Liver (tissue), 3 donors: ENCODE results near the gene SNRK.

Source experiments
- EGR1 ChIP-seq, 2 donors: IDR thresholded peaks; 2 replicates each; pipeline ENCODE4 v1.6.1; 2016 to 2018; ENCODE audit warnings: antibody characterized with exemption in 2 of 2, low read depth in 2 of 2
- JUND ChIP-seq, 2 donors: IDR thresholded peaks; 2 replicates each; pipeline ENCODE4 v1.6.1; 2016; ENCODE audit warnings: antibody characterized with exemption in 2 of 2
- RAD21 ChIP-seq, 2 donors: IDR thresholded peaks; 2 replicates each; pipeline ENCODE4 v1.6.1; 2016; ENCODE audit warnings: antibody characterized with exemption in 2 of 2, mild to moderate bottlenecking in 2 of 2
- SP1 ChIP-seq: IDR thresholded peaks from 2 replicates; pipeline ENCODE4 v1.6.1; 2018; ENCODE audit warnings: antibody characterized with exemption, mild to moderate bottlenecking
- TAF1 ChIP-seq: conservative IDR thresholded peaks from 2 replicates; pipeline ENCODE4 v1.6.1; 2016; ENCODE audit warnings: antibody characterized with exemption, mild to moderate bottlenecking
- TF ChIP-seq, protein P1 (sequence below): IDR thresholded peaks from 2 replicates; pipeline ENCODE4 v1.6.1; 2016; ENCODE audit warnings: antibody characterized with exemption, mild to moderate bottlenecking
- TF ChIP-seq, protein P2 (sequence below): fragments of 150-350 bp; IDR thresholded peaks from 2 replicates; pipeline ENCODE4 v1.5.1; 2017; ENCODE audit warnings: improper control_type of control experiment, low read depth, low read length; ENCODE audit not compliant: missing input control
- TF ChIP-seq, protein P3 (sequence below): IDR thresholded peaks from 2 replicates; pipeline ENCODE4 v1.6.1; 2016; ENCODE audit warnings: antibody characterized with exemption
- TF ChIP-seq, protein P4 (sequence below): IDR thresholded peaks from 2 replicates; pipeline ENCODE4 v1.6.1; 2016; ENCODE audit warnings: antibody characterized with exemption
- donor health status: healthy.
- donor health status: healthy.

DNA sequence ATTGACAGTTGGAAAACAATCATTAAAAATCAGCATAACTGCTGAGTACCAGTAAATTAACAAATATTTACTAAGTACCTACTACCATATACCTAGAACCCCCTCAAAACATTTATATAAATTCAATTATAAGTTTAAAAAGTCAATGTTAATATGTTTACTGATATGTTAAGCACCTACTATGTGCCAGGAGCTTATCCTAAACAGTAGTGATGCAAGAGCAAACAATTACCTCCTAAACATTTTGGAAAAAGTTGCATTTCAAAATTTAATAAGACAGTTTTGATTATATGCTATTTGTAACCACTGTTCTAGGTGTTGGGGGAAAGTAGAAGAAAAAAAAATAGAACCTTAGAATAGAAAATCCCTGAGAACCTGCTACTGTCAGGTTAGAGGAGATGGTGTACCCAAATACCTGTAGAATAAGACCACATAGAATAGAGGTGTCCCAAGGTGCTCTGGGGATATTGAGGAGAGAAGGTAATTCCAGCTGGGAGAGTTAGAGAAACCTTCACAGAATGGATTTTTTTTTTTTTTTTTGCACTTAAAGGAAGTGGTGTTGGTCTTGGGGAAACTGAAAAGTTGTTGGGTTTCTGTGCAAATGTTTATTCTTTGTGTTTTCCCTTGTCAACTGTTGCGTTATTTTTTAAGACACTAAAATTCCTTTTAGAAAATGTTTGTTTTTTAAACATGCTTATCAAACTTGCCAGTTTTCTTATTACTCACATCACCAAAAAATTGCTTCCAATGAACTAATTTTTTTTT lies 16.0 kb downstream of the SNRK start:
- TF ChIP-seq JUND (IDR thresholded peaks at IDR 0.05) (no peak), TAF1 (no peak), RAD21 (IDR thresholded peaks at IDR 0.05) (no peak), SP1 (no peak), EGR1 (IDR thresholded peaks at IDR 0.05; ENCODE audit: low read depth in 2 of 2) (no peak)
- TF ChIP-seq, protein P1, sequence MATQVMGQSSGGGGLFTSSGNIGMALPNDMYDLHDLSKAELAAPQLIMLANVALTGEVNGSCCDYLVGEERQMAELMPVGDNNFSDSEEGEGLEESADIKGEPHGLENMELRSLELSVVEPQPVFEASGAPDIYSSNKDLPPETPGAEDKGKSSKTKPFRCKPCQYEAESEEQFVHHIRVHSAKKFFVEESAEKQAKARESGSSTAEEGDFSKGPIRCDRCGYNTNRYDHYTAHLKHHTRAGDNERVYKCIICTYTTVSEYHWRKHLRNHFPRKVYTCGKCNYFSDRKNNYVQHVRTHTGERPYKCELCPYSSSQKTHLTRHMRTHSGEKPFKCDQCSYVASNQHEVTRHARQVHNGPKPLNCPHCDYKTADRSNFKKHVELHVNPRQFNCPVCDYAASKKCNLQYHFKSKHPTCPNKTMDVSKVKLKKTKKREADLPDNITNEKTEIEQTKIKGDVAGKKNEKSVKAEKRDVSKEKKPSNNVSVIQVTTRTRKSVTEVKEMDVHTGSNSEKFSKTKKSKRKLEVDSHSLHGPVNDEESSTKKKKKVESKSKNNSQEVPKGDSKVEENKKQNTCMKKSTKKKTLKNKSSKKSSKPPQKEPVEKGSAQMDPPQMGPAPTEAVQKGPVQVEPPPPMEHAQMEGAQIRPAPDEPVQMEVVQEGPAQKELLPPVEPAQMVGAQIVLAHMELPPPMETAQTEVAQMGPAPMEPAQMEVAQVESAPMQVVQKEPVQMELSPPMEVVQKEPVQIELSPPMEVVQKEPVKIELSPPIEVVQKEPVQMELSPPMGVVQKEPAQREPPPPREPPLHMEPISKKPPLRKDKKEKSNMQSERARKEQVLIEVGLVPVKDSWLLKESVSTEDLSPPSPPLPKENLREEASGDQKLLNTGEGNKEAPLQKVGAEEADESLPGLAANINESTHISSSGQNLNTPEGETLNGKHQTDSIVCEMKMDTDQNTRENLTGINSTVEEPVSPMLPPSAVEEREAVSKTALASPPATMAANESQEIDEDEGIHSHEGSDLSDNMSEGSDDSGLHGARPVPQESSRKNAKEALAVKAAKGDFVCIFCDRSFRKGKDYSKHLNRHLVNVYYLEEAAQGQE, result no peak
- TF ChIP-seq, protein P2, sequence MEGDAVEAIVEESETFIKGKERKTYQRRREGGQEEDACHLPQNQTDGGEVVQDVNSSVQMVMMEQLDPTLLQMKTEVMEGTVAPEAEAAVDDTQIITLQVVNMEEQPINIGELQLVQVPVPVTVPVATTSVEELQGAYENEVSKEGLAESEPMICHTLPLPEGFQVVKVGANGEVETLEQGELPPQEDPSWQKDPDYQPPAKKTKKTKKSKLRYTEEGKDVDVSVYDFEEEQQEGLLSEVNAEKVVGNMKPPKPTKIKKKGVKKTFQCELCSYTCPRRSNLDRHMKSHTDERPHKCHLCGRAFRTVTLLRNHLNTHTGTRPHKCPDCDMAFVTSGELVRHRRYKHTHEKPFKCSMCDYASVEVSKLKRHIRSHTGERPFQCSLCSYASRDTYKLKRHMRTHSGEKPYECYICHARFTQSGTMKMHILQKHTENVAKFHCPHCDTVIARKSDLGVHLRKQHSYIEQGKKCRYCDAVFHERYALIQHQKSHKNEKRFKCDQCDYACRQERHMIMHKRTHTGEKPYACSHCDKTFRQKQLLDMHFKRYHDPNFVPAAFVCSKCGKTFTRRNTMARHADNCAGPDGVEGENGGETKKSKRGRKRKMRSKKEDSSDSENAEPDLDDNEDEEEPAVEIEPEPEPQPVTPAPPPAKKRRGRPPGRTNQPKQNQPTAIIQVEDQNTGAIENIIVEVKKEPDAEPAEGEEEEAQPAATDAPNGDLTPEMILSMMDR, result no peak
- TF ChIP-seq, protein P3, sequence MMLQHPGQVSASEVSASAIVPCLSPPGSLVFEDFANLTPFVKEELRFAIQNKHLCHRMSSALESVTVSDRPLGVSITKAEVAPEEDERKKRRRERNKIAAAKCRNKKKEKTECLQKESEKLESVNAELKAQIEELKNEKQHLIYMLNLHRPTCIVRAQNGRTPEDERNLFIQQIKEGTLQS, result no peak
- TF ChIP-seq, protein P4, sequence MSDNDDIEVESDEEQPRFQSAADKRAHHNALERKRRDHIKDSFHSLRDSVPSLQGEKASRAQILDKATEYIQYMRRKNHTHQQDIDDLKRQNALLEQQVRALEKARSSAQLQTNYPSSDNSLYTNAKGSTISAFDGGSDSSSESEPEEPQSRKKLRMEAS, result no peak
